Neural progenitor cell (in vitro differentiated cells): Measurements from ENCODE around the gene SH3PXD2B. TPM values are rescaled to one million over a fixed set of nuclear protein-coding genes. Genes with fewer than 3 reads are reported as not detected.
A peak's percentile ranks its signal among the peaks of the same experiment; 100 is the strongest.

Experiments used
- DNase-seq: peaks from one replicate; pipeline ENCODE4 v3.0.0-alpha.2; 2016; ENCODE audit warnings: low spot score
- H2AFZ ChIP-seq: fragments of 200-600 bp; sonication (generic); replicated peaks from 2 replicates; pipeline ENCODE4 v1.6.1; 2016; ENCODE audit warnings: antibody characterized with exemption
- H3F3A ChIP-seq: fragments of 200-600 bp; sonication (generic); 2 replicates; pipeline ENCODE4 v1.6.1; 2016; ENCODE audit warnings: antibody characterized with exemption, low read depth
- H3K27ac ChIP-seq: fragments of 200-600 bp; sonication (generic); 2 replicates; pipeline ENCODE4 v1.5.1; 2016; ENCODE audit warnings: mild to moderate bottlenecking
- H3K27me3 ChIP-seq: fragments of 200-600 bp; sonication (generic); 2 replicates; pipeline ENCODE4 v1.6.1; 2016; ENCODE audit warnings: mild to moderate bottlenecking, moderate library complexity
- H3K36me3 ChIP-seq: fragments of 200-600 bp; sonication (generic); 2 replicates; pipeline ENCODE4 v1.5.1; 2016
- H3K4me1 ChIP-seq: fragments of 200-600 bp; sonication (generic); 2 replicates; pipeline ENCODE4 v1.6.1; 2016; ENCODE audit warnings: mixed run types
- H3K4me2 ChIP-seq: fragments of 200-600 bp; sonication (generic); 2 replicates; pipeline ENCODE4 v1.6.1; 2016
- H3K4me3 ChIP-seq: fragments of 200-600 bp; sonication (generic); 2 replicates; pipeline ENCODE4 v1.5.1; 2016
- H3K79me2 ChIP-seq: fragments of 200-600 bp; sonication (generic); 2 replicates; pipeline ENCODE4 v1.6.1; 2016; ENCODE audit warnings: low read depth
- H3K9ac ChIP-seq: fragments of 200-600 bp; sonication (generic); 2 replicates; pipeline ENCODE4 v1.6.1; 2016
- H3K9me3 ChIP-seq: fragments of 200-600 bp; sonication (generic); 2 replicates; pipeline ENCODE4 v1.5.1; 2016; ENCODE audit warnings: low read depth
- H4K20me1 ChIP-seq: fragments of 200-600 bp; sonication (generic); 2 replicates; pipeline ENCODE4 v1.6.1; 2016; ENCODE audit warnings: low read depth
- H3K27ac Mint-ChIP-seq: 3 replicates; pipeline ENCODE4 v1.8.0; 2021; ENCODE audit warnings: mixed read lengths
- H3K27me3 Mint-ChIP-seq: 2 replicates; pipeline ENCODE4 v1.8.0; 2022; ENCODE audit warnings: low read depth, mild to moderate bottlenecking, inconsistent platforms, moderate library complexity, mixed read lengths; ENCODE audit not compliant: insufficient read depth
- H3K36me3 Mint-ChIP-seq: 3 replicates; pipeline ENCODE4 v1.8.0; 2021; ENCODE audit warnings: mixed read lengths
- H3K4me1 Mint-ChIP-seq: 3 replicates; pipeline ENCODE4 v1.8.0; 2021; ENCODE audit warnings: mixed read lengths
- H3K4me3 Mint-ChIP-seq: 3 replicates; pipeline ENCODE4 v1.8.0; 2021; ENCODE audit warnings: mild to moderate bottlenecking, moderate library complexity, mixed read lengths
- H3K9me3 Mint-ChIP-seq: 3 replicates; pipeline ENCODE4 v1.8.0; 2020; ENCODE audit warnings: mixed read lengths
- EZH2 ChIP-seq: fragments of 200-600 bp; sonication (generic); IDR thresholded peaks from 2 replicates; pipeline ENCODE4 v1.6.1; 2017; ENCODE audit warnings: antibody characterized with exemption, mild to moderate bottlenecking, moderate library complexity
- EZH2phosphoT487 ChIP-seq: fragments of 200-600 bp; sonication (generic); IDR thresholded peaks from 2 replicates; pipeline ENCODE4 v1.6.1; 2017; ENCODE audit warnings: antibody characterized with exemption
- total RNA-seq: library from RNA; depleted of rRNA; stranded (reverse); fragments of >200 nt; gene quantifications from 2 replicates; pipeline ENCODE4 v1.2.3, GENCODE V29; 2015; ENCODE audit warnings: low replicate concordance
- TF ChIP-seq, protein P1 (sequence below): fragments of 200-600 bp; sonication (generic); IDR thresholded peaks from 2 replicates; pipeline ENCODE4 v1.5.1; 2017; ENCODE audit warnings: antibody characterized with exemption, mild to moderate bottlenecking

SH3PXD2B gene
- total RNA-seq, 1 donor from 2014 or later, result 27.3 TPM

- no peaks in the 10 kb centered on the region for H3K9me3 Mint-ChIP-seq
- peaks cover 22% of the 10 kb centered on the region for H3K4me1 ChIP-seq
- H3K36me3 ChIP-seq, result no peaks in the 10 kb centered on the region
- no peaks in the 10 kb centered on the region for H3K9me3 ChIP-seq
- no peaks in the 10 kb centered on the region for H3K27me3 ChIP-seq
- no peak overlapping the region for H3K9ac ChIP-seq
- no peak for DNase-seq
- no peak overlapping the region for H3K27ac ChIP-seq
- peak overlapping the region; percentile 92 for H3K4me2 ChIP-seq
- peaks cover 34% of the 10 kb centered on the region for H3K4me1 Mint-ChIP-seq
- H3K27ac Mint-ChIP-seq, result no peak overlapping the region
- TF ChIP-seq, protein P1, sequence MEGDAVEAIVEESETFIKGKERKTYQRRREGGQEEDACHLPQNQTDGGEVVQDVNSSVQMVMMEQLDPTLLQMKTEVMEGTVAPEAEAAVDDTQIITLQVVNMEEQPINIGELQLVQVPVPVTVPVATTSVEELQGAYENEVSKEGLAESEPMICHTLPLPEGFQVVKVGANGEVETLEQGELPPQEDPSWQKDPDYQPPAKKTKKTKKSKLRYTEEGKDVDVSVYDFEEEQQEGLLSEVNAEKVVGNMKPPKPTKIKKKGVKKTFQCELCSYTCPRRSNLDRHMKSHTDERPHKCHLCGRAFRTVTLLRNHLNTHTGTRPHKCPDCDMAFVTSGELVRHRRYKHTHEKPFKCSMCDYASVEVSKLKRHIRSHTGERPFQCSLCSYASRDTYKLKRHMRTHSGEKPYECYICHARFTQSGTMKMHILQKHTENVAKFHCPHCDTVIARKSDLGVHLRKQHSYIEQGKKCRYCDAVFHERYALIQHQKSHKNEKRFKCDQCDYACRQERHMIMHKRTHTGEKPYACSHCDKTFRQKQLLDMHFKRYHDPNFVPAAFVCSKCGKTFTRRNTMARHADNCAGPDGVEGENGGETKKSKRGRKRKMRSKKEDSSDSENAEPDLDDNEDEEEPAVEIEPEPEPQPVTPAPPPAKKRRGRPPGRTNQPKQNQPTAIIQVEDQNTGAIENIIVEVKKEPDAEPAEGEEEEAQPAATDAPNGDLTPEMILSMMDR, result no peak
- TF ChIP-seq EZH2 (no peak), EZH2phosphoT487 (no peak)
- H3K27me3 Mint-ChIP-seq, result peaks cover 5% of the 10 kb centered on the region
- peak overlapping the region; percentile 99 for H3K4me3 ChIP-seq
- no peak overlapping the region for H2AFZ ChIP-seq
- peaks cover 29% of the 10 kb centered on the region for H3K79me2 ChIP-seq
- H3K36me3 Mint-ChIP-seq, result peaks cover 1% of the 10 kb centered on the region
- H4K20me1 ChIP-seq, result peaks cover 25% of the 10 kb centered on the region
- peaks cover 27% of the 10 kb centered on the region for H3F3A ChIP-seq
- H3K4me3 Mint-ChIP-seq, result peak overlapping the region; percentile 94
Measured at GRCh38 chr5:172285226-172286143, 168.8 kb downstream of the SH3PXD2B start.

DNA sequence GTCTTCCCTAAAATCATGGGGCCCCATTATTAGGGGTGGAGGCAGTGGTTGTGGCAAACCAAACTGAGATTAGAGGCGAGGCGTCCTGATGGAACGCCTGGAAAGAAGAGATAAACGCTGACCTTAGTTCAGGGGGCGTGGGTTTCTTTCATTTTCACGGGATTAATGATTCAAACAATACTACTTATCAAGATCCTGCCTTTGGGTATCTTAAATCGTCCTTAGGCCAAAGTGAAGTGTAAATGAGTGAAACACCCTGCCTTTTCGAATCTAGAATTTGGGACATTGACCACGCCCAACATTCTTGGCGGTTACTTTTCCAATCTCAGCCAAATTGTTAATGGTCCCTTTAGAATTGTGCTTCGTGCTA is 169.7 kb downstream of the SH3PXD2B start:
- no peaks in the 10 kb centered on the region for H3K9me3 Mint-ChIP-seq
- Histone ChIP-seq H2AFZ (peak overlapping the region; percentile 83), H3K4me3 (peak overlapping the region; percentile 99), H3K36me3 (no peaks in the 10 kb centered on the region), H3K79me2 (peaks cover 38% of the 10 kb centered on the region), H3K4me1 (peaks cover 22% of the 10 kb centered on the region), H3F3A (peaks cover 27% of the 10 kb centered on the region), H3K9me3 (no peaks in the 10 kb centered on the region), H3K27me3 (no peaks in the 10 kb centered on the region), H4K20me1 (peaks cover 34% of the 10 kb centered on the region), H3K4me2 (peak overlapping the region; percentile 92), H3K27ac (no peak overlapping the region), H3K9ac (peak overlapping the region; percentile 23)
- DNase-seq, result no peak
- peaks cover 34% of the 10 kb centered on the region for H3K4me1 Mint-ChIP-seq
- H3K27ac Mint-ChIP-seq, result peak overlapping the region; percentile 90
- peaks cover 2% of the 10 kb centered on the region for H3K36me3 Mint-ChIP-seq
- H3K4me3 Mint-ChIP-seq, result peak overlapping the region; percentile 94
- H3K27me3 Mint-ChIP-seq, result peaks cover 2% of the 10 kb centered on the region
- TF ChIP-seq EZH2phosphoT487 (no peak), EZH2 (no peak)
- TF ChIP-seq, protein P1, result no peak

DNA sequence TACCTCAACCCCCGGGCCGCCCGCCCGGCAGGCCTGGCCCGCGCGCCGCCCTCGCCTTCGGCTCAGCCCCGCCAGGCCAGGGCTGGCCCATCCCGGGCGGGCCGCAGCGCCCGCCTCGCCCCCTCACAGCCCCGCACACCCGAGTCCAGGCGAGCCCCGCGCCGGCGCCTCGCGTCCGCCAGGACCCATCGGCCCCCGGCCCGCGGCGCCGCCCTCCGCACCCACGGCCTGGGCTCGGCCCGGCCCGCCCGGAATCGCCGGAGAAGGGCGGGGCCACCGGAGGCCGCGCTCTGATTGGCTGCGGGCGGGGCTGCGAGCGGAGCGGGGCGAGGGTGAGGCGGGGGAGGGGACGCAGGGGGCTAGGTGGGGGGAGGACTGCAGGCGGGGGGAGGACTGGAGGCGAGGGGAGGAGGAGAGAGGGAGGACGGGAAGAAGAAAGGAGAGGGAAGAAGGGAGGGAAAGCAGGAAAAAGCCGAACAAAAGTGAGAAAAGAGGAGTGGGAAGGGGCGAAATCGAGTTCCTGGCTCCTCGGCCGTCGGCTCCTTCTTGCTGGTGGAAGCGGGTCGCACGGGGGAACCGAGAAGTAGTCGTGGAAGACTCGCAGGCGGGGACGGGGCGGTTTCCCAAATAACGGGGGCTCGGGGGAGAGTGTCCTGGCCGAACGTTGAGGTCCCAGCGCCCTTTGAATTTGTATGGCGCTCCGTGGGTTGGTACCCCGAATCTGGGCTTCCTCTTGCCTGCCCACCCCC is 170.3 kb downstream of the SH3PXD2B start:
- Histone ChIP-seq H2AFZ (peak overlapping the region; percentile 83), H4K20me1 (peaks cover 40% of the 10 kb centered on the region), H3K27me3 (no peaks in the 10 kb centered on the region), H3K27ac (peak overlapping the region; percentile 90), H3K36me3 (no peaks in the 10 kb centered on the region), H3K4me2 (peak overlapping the region; percentile 92), H3K9me3 (no peaks in the 10 kb centered on the region), H3F3A (peaks cover 27% of the 10 kb centered on the region), H3K4me1 (peaks cover 22% of the 10 kb centered on the region), H3K9ac (peak overlapping the region; percentile 23), H3K79me2 (peaks cover 43% of the 10 kb centered on the region), H3K4me3 (peak overlapping the region; percentile 99)
- peaks cover 2% of the 10 kb centered on the region for H3K27me3 Mint-ChIP-seq
- H3K9me3 Mint-ChIP-seq, result no peaks in the 10 kb centered on the region
- peaks cover 6% of the 10 kb centered on the region for H3K36me3 Mint-ChIP-seq
- H3K4me1 Mint-ChIP-seq, result peaks cover 34% of the 10 kb centered on the region
- DNase-seq, result peak; percentile 95
- H3K4me3 Mint-ChIP-seq, result peak overlapping the region; percentile 94
- TF ChIP-seq EZH2, result no peak
- no peak for TF ChIP-seq EZH2phosphoT487
- TF ChIP-seq, protein P1, result no peak
- H3K27ac Mint-ChIP-seq, result peak overlapping the region; percentile 90
